Endothelial cell of umbilical vein (primary cell): ENCODE data around the gene COX7A2.

Experiments used
- CTCF ChIP-seq, 2 donors: IDR thresholded peaks; 1 replicate in 1 of 2; 2 replicates in 1 of 2; pipeline ENCODE4 v1.5.1; 2011; ENCODE audit warnings: low read length in 2 of 2, mild to moderate bottlenecking in 2 of 2, moderate library complexity in 2 of 2, control low read depth in 1 of 2, inconsistent platforms in 1 of 2, low read depth in 1 of 2; ENCODE audit not compliant: insufficient read depth in 1 of 2; ENCODE audit errors: extremely low read depth in 1 of 2
- EZH2 ChIP-seq: IDR thresholded peaks from 2 replicates; pipeline ENCODE4 v1.6.1; 2012; ENCODE audit warnings: borderline replicate concordance, low read depth, mild to moderate bottlenecking, moderate library complexity, low read length, inconsistent platforms; ENCODE audit not compliant: severe bottlenecking
- FOS ChIP-seq: IDR thresholded peaks from 2 replicates; pipeline ENCODE4 v1.6.1; 2011; ENCODE audit warnings: mild to moderate bottlenecking, low read length, moderate library complexity, borderline replicate concordance; ENCODE audit not compliant: insufficient read depth
- GATA2 ChIP-seq: IDR thresholded peaks from 2 replicates; pipeline ENCODE4 v1.7.0; 2011; ENCODE audit warnings: low read depth, mild to moderate bottlenecking, moderate library complexity, mixed read lengths, low read length; ENCODE audit not compliant: insufficient read length, insufficient read depth
- JUN ChIP-seq: IDR thresholded peaks from 2 replicates; pipeline ENCODE4 v1.6.1; 2011; ENCODE audit warnings: borderline replicate concordance, low read depth; ENCODE audit not compliant: insufficient read length, insufficient read depth
- MAX ChIP-seq: IDR thresholded peaks from 2 replicates; pipeline ENCODE4 v1.6.1; 2011; ENCODE audit not compliant: insufficient read depth, insufficient read length
- MYC ChIP-seq: IDR thresholded peaks from one replicate; pipeline ENCODE4 v1.6.1; 2011; ENCODE audit warnings: mild to moderate bottlenecking, low read depth, low read length
- POLR2A ChIP-seq: IDR thresholded peaks from 2 replicates; pipeline ENCODE4 v1.6.1; 2012; ENCODE audit warnings: low read depth, mild to moderate bottlenecking, control low read depth, low read length
- POLR2AphosphoS5 ChIP-seq: IDR thresholded peaks from 2 replicates; pipeline ENCODE4 v1.6.1; 2012; ENCODE audit warnings: low read depth, mild to moderate bottlenecking, control low read depth, low read length, moderate library complexity; ENCODE audit not compliant: insufficient read depth

- TF ChIP-seq POLR2A, result no peak
- TF ChIP-seq MYC, result no peak
- TF ChIP-seq CTCF (IDR thresholded peaks at IDR 0.05; ENCODE audit: extremely low read depth in 1 of 2, insufficient read depth in 1 of 2, low read depth in 1 of 2, low read length in 2 of 2), result no peak
- no peak for TF ChIP-seq JUN
- no peak for TF ChIP-seq MAX
- no peak for TF ChIP-seq GATA2
- TF ChIP-seq EZH2, result no peak
- TF ChIP-seq POLR2AphosphoS5, result no peak
- no peak for TF ChIP-seq FOS
Observed at GRCh38 chr6:75246386-75246785, 2.8 kb upstream of the COX7A2 start.
